GM19397 (cell line): Measurements from ENCODE around the gene NAV2.

Source experiments
- ATAC-seq: cut with Tn5 transposase; IDR thresholded peaks from one replicate; pipeline ENCODE4 v1.9.1; 2021; ENCODE audit warnings: mild to moderate bottlenecking, moderate library complexity; ENCODE audit not compliant: unreplicated experiment

NAV2 gene

GRCh38 chr11:20010851-20011225 lies 298.2 kb downstream of the NAV2 start:
- no peak for ATAC-seq

- no peak for ATAC-seq
Measured at GRCh38 chr11:20011307-20011951, 298.8 kb downstream of the NAV2 start.

GRCh38 chr11:20013346-20014066 lies 300.9 kb downstream of the NAV2 start:
- no peak for ATAC-seq

GRCh38 chr11:20014067-20014402 lies 301.4 kb downstream of the NAV2 start:
- no peak for ATAC-seq

- ATAC-seq = no peak
Measured at GRCh38 chr11:20015101-20015500, 302.5 kb downstream of the NAV2 start.

GRCh38 chr11:20015529-20016427 lies 303.1 kb downstream of the NAV2 start:
- no peak for ATAC-seq

- no peak for ATAC-seq
Measured at GRCh38 chr11:20016526-20016925, 303.9 kb downstream of the NAV2 start.

GRCh38 chr11:20017320-20017719 lies 304.7 kb downstream of the NAV2 start:
- ATAC-seq = no peak

GRCh38 chr11:20020198-20020597 lies 307.6 kb downstream of the NAV2 start:
- no peak for ATAC-seq

- no peak for ATAC-seq
Measured at GRCh38 chr11:20020716-20021115, 308.1 kb downstream of the NAV2 start.

GRCh38 chr11:20021212-20021611 lies 308.6 kb downstream of the NAV2 start:
- ATAC-seq = no peak

- ATAC-seq = no peak
Measured at GRCh38 chr11:20021771-20022362, 309.2 kb downstream of the NAV2 start.

- ATAC-seq = no peak
Measured at GRCh38 chr11:20022363-20023081, 309.9 kb downstream of the NAV2 start.

GRCh38 chr11:20023082-20023426 lies 310.4 kb downstream of the NAV2 start:
- ATAC-seq = no peak

GRCh38 chr11:20024172-20024935 lies 311.7 kb downstream of the NAV2 start:
- no peak for ATAC-seq

- ATAC-seq = no peak
Measured at GRCh38 chr11:20025332-20025840, 312.7 kb downstream of the NAV2 start.

- ATAC-seq = no peak
Measured at GRCh38 chr11:20026629-20027555, 314.3 kb downstream of the NAV2 start.

GRCh38 chr11:20027556-20028013 lies 314.9 kb downstream of the NAV2 start:
- no peak for ATAC-seq

- no peak for ATAC-seq
Measured at GRCh38 chr11:20029193-20029592, 316.6 kb downstream of the NAV2 start.
